ENCODE measurements around the gene EIF4E1B. TPM values are rescaled to one million over a fixed set of nuclear protein-coding genes. Genes with fewer than 3 reads are reported as not detected.

Gene EIF4E1B
- polyA plus RNA-seq, 1 donor from 2014 or later: 0.82 TPM

- Histone ChIP-seq H3K4me2 (ENCODE audit: low read length) (no peak overlapping the region), H4K20me1 (ENCODE audit: insufficient read depth) (no peaks in the 10 kb centered on the region), H2AFZ (ENCODE audit: low read depth, low read length) (no peak overlapping the region), H3K27ac (ENCODE audit: low read length) (no peak overlapping the region), H3K9me3 (ENCODE audit: low read length) (peaks cover 2% of the 10 kb centered on the region), H3K4me3 (ENCODE audit: low read length) (no peak overlapping the region), H3F3A (ENCODE audit: insufficient read depth, low read length, poor library complexity, severe bottlenecking) (no peaks in the 10 kb centered on the region), H3K9me2 (ENCODE audit: insufficient read depth, low read length) (no peaks in the 10 kb centered on the region), H3K9ac (ENCODE audit: low read length) (no peak overlapping the region), H3K27me3 (ENCODE audit: insufficient read depth, low read depth, low read length) (no peaks in the 10 kb centered on the region), H3K36me3 (ENCODE audit: insufficient read depth, low read length) (peaks cover 6% of the 10 kb centered on the region), H3K79me2 (replicated peaks; ENCODE audit: insufficient read depth, low read length) (no peaks in the 10 kb centered on the region)
- TF ChIP-seq SMC3 (conservative IDR thresholded peaks at IDR 0.05; ENCODE audit: poor library complexity): no peak
- TF ChIP-seq RAD21 (conservative IDR thresholded peaks at IDR 0.05): no peak
- no peak for TF ChIP-seq MXI1 (conservative IDR thresholded peaks at IDR 0.05; ENCODE audit: poor library complexity, severe bottlenecking)
- TF ChIP-seq CTCF (IDR thresholded peaks at IDR 0.05; ENCODE audit: poor library complexity, severe bottlenecking): no peak
- TF ChIP-seq EP300 (conservative IDR thresholded peaks at IDR 0.05; ENCODE audit: poor library complexity, severe bottlenecking): no peak
- TF ChIP-seq EZH2 (IDR thresholded peaks at IDR 0.05; ENCODE audit: borderline replicate concordance, insufficient read depth, low read length, poor library complexity, severe bottlenecking): no peak
- TF ChIP-seq REST (IDR thresholded peaks at IDR 0.05; ENCODE audit: borderline replicate concordance): no peak
- no peak for TF ChIP-seq TAF1 (IDR thresholded peaks at IDR 0.05; ENCODE audit: low read depth)
- TF ChIP-seq POLR2AphosphoS5 (IDR thresholded peaks at IDR 0.05): no peak
Measured at GRCh38 chr5:176588297-176588696, 42.2 kb upstream of the EIF4E1B start.

DNA sequence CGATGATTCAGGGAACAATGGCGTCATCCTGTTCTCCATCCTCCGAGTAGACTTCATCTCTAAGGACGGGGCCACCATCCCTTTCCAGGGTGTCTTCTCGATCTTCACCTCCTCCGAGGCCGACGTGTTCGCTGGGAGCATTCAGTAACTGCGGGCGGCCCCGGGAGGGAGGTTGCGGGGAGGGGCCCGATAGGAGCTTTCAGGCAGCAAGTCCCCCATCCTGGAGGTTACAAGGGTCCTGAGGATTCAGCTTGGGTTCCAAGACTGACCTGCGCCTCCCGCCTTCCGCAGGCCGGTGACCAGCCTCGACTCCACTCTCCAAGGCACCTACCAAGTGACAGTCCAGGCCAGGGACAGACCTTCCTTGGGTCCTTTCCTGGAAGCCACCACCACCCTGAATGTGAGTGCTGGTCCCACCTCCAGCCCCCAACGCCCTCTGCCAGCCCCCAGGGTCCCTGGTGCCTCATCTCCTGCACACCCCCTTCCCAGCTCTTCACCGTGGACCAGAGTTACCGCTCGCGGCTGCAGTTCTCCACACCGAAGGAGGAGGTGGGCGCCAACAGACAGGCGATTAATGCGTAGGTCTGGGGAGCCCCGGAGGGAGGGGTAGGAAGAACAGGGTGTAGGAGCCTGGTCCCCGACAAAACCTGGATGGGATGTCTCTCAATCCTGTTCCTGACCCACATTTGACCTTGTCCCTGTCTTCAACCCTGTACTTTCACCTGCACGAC, 41.3 kb upstream of the EIF4E1B start:
- H3K27me3 ChIP-seq (ENCODE audit: insufficient read depth, low read depth, low read length): no peaks in the 10 kb centered on the region
- peaks cover 6% of the 10 kb centered on the region for H3K36me3 ChIP-seq (ENCODE audit: insufficient read depth, low read length)
- H4K20me1 ChIP-seq (ENCODE audit: insufficient read depth): no peaks in the 10 kb centered on the region
- no peak overlapping the region for H3K9ac ChIP-seq (ENCODE audit: low read length)
- H3K4me2 ChIP-seq (ENCODE audit: low read length): no peak overlapping the region
- no peak overlapping the region for H3K27ac ChIP-seq (ENCODE audit: low read length)
- no peak overlapping the region for H3K4me3 ChIP-seq (ENCODE audit: low read length)
- H3K79me2 ChIP-seq (replicated peaks; ENCODE audit: insufficient read depth, low read length): no peaks in the 10 kb centered on the region
- no peaks in the 10 kb centered on the region for H3K9me2 ChIP-seq (ENCODE audit: insufficient read depth, low read length)
- no peak for TF ChIP-seq RAD21 (conservative IDR thresholded peaks at IDR 0.05)
- TF ChIP-seq TAF1 (IDR thresholded peaks at IDR 0.05; ENCODE audit: low read depth): no peak
- no peak for TF ChIP-seq POLR2AphosphoS5 (IDR thresholded peaks at IDR 0.05)
- TF ChIP-seq EZH2 (IDR thresholded peaks at IDR 0.05; ENCODE audit: borderline replicate concordance, insufficient read depth, low read length, poor library complexity, severe bottlenecking): no peak
- no peak for TF ChIP-seq REST (IDR thresholded peaks at IDR 0.05; ENCODE audit: borderline replicate concordance)
- no peak for TF ChIP-seq EP300 (conservative IDR thresholded peaks at IDR 0.05; ENCODE audit: poor library complexity, severe bottlenecking)
- no peak for TF ChIP-seq CTCF (IDR thresholded peaks at IDR 0.05; ENCODE audit: poor library complexity, severe bottlenecking)
- TF ChIP-seq SMC3 (conservative IDR thresholded peaks at IDR 0.05; ENCODE audit: poor library complexity): no peak
- TF ChIP-seq MXI1 (conservative IDR thresholded peaks at IDR 0.05; ENCODE audit: poor library complexity, severe bottlenecking): no peak
- H3K9me3 ChIP-seq (ENCODE audit: low read length): peaks cover 2% of the 10 kb centered on the region
- H2AFZ ChIP-seq (ENCODE audit: low read depth, low read length): no peak overlapping the region
- no peaks in the 10 kb centered on the region for H3F3A ChIP-seq (ENCODE audit: insufficient read depth, low read length, poor library complexity, severe bottlenecking)

All from neural cell (in vitro differentiated cells).